G401 (cell line): Measurements from ENCODE around the gene ZNF613. TPM values are rescaled to one million over a fixed set of nuclear protein-coding genes. Genes with fewer than 3 reads are reported as not detected.

Experiments used
- DNase-seq: peaks from one replicate; pipeline ENCODE4 v3.0.0-alpha.2; 2015; ENCODE audit warnings: low spot score
- in situ Hi-C: cut with HindIII; loops from 2 replicates; pipeline ENCODE4 v1.10.0; 2016; ENCODE audit warnings: low sequenced_read_pairs, mixed read lengths
- total RNA-seq: library from RNA; depleted of rRNA; stranded (reverse); fragments of >200 nt; shearing (Covaris generic); gene quantifications from 2 replicates; pipeline ENCODE4 v1.2.3, GENCODE V29; 2014; rRNA removed

Gene ZNF613
- total RNA-seq, 1 experiment from 2014 or later = 18.3 TPM

- peak; percentile 97 for DNase-seq
- in situ Hi-C loops = no loop called here
These were observed 59.3 kb downstream of the ZNF613 start, which contains the start of gene ZNF350 for GRCh38 chr19:51986309-51987291. ZNF350 (minus strand) TSS chr19:51986840; CDS start chr19:51974360, 12,480 bp downstream.

- no peak for DNase-seq
- in situ Hi-C loops = no loop called here
These were observed 66.2 kb downstream of the ZNF613 start for GRCh38 chr19:51993422-51993821.

GRCh38 chr19:51994048-51994644 lies 66.9 kb downstream of the ZNF613 start:
- DNase-seq = no peak
- in situ Hi-C loops = no loop called here

Other genes starting within 250 kb of the ZNF613 start
- gene SPACA6, start 234.1 kb upstream of the ZNF613 start, total RNA-seq = 0.98 and 4.7 TPM in 2 replicates
- not detected in 2 replicates for gene HAS1, start 203.5 kb upstream of the ZNF613 start, total RNA-seq
- gene FPR1, start 175.6 kb upstream of the ZNF613 start, total RNA-seq = not detected in 2 replicates
- not detected in 2 replicates for gene FPR2, start 166.3 kb upstream of the ZNF613 start, total RNA-seq
- not detected in 2 replicates for gene FPR3, start 132.3 kb upstream of the ZNF613 start, total RNA-seq
- gene ZNF577, start 39.5 kb upstream of the ZNF613 start, total RNA-seq = 3.0 and 3.3 TPM in 2 replicates
- 7.0 and 10.5 TPM in 2 replicates for gene ZNF649, start 22.5 kb upstream of the ZNF613 start, total RNA-seq
- 1.8 and 4.7 TPM in 2 replicates for gene ZNF350, start 59.4 kb downstream of the ZNF613 start, total RNA-seq
- 0.62 and 9.8 TPM in 2 replicates for gene ZNF615, start 80.7 kb downstream of the ZNF613 start, total RNA-seq
- 7.3 and 20.3 TPM in 2 replicates for gene ZNF614, start 100.9 kb downstream of the ZNF613 start, total RNA-seq
- gene ZNF432, start 121.4 kb downstream of the ZNF613 start, total RNA-seq = 6.5 and 14.4 TPM in 2 replicates
- gene ZNF841, start 168.3 kb downstream of the ZNF613 start, total RNA-seq = 1.8 and 2.2 TPM in 2 replicates
- 6.3 and 8.6 TPM in 2 replicates for gene ZNF616, start 212.5 kb downstream of the ZNF613 start, total RNA-seq
- gene ZNF836, start 244.1 kb downstream of the ZNF613 start, total RNA-seq = 0.49 and 3.1 TPM in 2 replicates